BE2C (cell line): ENCODE results near the gene GREM1.

Source experiments
- DNase-seq: peaks from one replicate; pipeline ENCODE4 v3.0.0-alpha.2; 2020
- H3K27me3 ChIP-seq: fragments of 250-450 bp; sonication (Bioruptor Pico); 2 replicates; pipeline ENCODE4 v1.5.1; 2020; ENCODE audit warnings: mild to moderate bottlenecking
- H3K36me3 ChIP-seq: fragments of 250-450 bp; sonication (Bioruptor Pico); 2 replicates; pipeline ENCODE4 v1.5.1; 2020; ENCODE audit warnings: mild to moderate bottlenecking
- H3K4me1 ChIP-seq: fragments of 250-450 bp; sonication (Bioruptor Pico); 2 replicates; pipeline ENCODE4 v1.5.1; 2020
- H3K4me3 ChIP-seq: 2 replicates; pipeline ENCODE4 v1.5.1; 2011; ENCODE audit warnings: low read depth, low read length
- H3K9me3 ChIP-seq: fragments of 250-450 bp; sonication (Bioruptor Pico); 2 replicates; pipeline ENCODE4 v1.5.1; 2020
- TF ChIP-seq, protein P1 (sequence below): IDR thresholded peaks from 2 replicates; pipeline ENCODE4 v1.5.1; 2012; ENCODE audit warnings: mild to moderate bottlenecking, low read depth, low read length

GREM1 gene

DNA sequence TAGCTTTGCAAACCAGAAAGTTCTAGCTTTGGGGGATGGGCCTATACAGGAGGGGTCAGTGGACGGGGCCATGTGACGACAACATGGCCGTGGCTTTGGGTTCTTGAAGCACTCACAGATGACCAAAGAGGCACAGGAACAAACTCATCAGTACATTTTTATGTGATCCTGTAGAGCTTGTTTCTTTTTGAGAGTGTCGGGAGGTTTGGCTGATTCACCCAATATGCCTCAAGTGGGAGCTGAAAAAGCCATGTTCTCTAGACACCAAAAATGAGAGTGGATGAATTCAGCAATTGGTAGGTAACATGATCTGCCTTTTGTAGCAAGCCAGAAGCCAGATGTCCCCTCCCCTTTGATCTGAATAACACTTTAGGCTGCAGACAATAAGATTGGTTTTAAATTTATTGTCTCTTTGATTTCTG is 30.1 kb downstream of the GREM1 start:
- DNase-seq: no peak
- TF ChIP-seq, protein P1, sequence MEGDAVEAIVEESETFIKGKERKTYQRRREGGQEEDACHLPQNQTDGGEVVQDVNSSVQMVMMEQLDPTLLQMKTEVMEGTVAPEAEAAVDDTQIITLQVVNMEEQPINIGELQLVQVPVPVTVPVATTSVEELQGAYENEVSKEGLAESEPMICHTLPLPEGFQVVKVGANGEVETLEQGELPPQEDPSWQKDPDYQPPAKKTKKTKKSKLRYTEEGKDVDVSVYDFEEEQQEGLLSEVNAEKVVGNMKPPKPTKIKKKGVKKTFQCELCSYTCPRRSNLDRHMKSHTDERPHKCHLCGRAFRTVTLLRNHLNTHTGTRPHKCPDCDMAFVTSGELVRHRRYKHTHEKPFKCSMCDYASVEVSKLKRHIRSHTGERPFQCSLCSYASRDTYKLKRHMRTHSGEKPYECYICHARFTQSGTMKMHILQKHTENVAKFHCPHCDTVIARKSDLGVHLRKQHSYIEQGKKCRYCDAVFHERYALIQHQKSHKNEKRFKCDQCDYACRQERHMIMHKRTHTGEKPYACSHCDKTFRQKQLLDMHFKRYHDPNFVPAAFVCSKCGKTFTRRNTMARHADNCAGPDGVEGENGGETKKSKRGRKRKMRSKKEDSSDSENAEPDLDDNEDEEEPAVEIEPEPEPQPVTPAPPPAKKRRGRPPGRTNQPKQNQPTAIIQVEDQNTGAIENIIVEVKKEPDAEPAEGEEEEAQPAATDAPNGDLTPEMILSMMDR: no peak
- no peak overlapping the region for H3K4me3 ChIP-seq

DNA sequence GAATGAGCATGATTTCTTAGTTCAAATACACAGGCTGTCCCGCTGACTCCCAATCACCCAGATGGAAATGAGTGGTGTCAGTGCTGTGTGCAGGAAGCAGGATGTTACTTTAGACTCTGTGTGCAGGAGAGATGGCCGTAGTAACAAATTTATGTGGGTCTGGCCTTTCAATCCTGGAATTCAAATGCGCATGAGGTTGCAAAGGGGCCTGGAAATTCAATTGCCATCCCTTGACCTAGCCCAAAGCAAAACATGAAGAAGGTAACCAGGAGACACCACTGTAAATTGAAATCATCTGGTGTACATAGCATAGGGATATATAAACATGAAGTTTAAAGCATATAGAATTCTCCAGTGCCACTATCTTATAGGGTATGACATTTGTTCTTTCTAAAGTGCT is 33.2 kb downstream of the GREM1 start:
- H3K36me3 ChIP-seq: no peaks in the 10 kb centered on the region
- H3K4me1 ChIP-seq: no peaks in the 10 kb centered on the region
- H3K9me3 ChIP-seq: peaks cover 2% of the 10 kb centered on the region; the same call in 1 of the 2 replicates
- H3K4me3 ChIP-seq: no peak overlapping the region
- TF ChIP-seq, protein P1: no peak
- DNase-seq: no peak
- no peaks in the 10 kb centered on the region for H3K27me3 ChIP-seq

More for the DNA sequence above, 30.1 kb downstream of the GREM1 start:
- Histone ChIP-seq H3K27me3 (no peaks in the 10 kb centered on the region), H3K36me3 (no peaks in the 10 kb centered on the region), H3K4me1 (no peaks in the 10 kb centered on the region), H3K9me3 (peaks cover 2% of the 10 kb centered on the region; the same call in 1 of the 2 replicates)

DNA sequence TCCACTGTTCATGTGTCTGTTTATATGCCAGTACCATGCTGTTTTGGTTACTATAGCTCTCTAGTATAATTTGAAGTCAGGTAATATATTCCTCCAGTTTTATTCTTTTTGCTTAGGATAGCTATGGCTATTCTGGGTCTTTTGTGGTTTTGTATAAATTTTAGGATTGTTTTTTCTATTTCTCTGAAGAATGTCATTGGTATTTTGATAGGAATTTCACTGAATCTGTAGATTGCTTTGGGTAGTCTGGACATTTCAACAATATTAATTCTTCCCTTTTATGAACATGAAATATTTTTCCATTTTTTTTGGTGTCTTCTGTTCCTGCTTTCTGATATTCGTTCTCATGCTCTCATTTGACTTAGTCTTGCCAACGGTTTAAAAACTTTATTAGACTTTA is 39.6 kb downstream of the GREM1 start:
- H3K36me3 ChIP-seq: no peaks in the 10 kb centered on the region

DNA sequence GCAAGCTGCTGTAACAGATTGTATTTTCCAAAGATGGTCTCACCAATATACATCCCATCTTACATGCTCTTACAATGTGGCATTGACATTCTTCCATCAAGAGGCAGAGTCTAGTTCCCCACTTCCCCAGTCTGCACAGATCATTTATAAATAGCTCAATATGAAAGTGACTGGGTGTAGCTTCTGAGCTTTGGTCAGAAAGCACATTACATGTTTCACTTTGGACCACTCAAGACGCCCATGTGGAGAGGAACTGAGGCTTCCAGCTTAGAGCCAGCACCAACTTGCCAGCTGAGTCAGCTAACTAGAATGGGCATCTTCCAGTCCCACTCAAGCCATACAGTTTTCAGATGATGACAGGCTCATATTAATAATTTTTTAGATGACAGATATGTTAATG is 45.5 kb downstream of the GREM1 start:
- no peak for DNase-seq
- Histone ChIP-seq H3K36me3 (no peaks in the 10 kb centered on the region), H3K9me3 (no peaks in the 10 kb centered on the region), H3K4me1 (no peaks in the 10 kb centered on the region), H3K27me3 (peaks cover 7% of the 10 kb centered on the region), H3K4me3 (no peak overlapping the region)
- TF ChIP-seq, protein P1: no peak

More for the DNA sequence above, 39.6 kb downstream of the GREM1 start:
- TF ChIP-seq, protein P1: no peak
- Histone ChIP-seq H3K9me3 (no peaks in the 10 kb centered on the region), H3K4me1 (no peaks in the 10 kb centered on the region), H3K27me3 (peaks cover 11% of the 10 kb centered on the region), H3K4me3 (no peak overlapping the region)
- no peak for DNase-seq

DNA sequence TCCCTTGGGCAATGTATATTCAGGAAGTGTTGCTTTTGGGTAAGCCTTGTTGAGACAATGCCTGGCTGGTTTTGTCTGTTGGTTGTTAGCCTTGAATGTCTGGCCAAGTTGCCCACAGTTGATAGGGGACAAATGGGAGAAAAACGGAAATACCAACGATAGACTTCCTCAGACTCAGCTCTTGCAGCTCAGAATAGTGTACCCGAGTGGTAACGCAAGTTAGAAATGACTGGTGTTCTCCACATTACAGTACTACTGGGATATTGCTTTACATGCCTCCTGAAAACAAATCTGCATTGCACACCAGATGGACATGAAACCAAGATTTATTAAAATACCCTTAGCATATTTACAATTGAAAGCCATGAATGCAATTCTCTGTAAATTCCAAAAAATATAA is 47.4 kb downstream of the GREM1 start:
- no peak for DNase-seq
- TF ChIP-seq, protein P1: no peak
- H3K36me3 ChIP-seq: no peaks in the 10 kb centered on the region
- H3K9me3 ChIP-seq: no peaks in the 10 kb centered on the region
- H3K4me1 ChIP-seq: no peaks in the 10 kb centered on the region
- H3K4me3 ChIP-seq: no peak overlapping the region
- H3K27me3 ChIP-seq: no peaks in the 10 kb centered on the region; the same call in 1 of the 2 replicates

DNA sequence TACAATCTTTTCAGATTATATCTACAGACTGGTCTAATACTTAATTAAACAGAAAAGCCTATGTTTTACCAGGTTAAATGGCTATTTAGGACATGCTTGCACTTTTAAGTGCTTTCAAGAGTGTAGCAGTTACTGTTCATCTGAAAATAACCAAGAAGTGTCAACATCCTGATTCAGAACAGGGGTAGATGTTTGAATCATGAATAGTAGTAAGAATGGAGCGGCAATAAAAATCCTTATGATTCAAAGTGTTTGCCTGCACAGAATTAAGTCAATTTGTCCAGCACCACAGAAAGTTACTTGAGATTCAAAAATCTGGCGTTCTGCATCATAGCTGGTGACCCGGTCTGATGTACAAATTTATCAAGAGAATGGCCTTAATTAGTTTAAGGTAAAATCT is 48.3 kb downstream of the GREM1 start:
- Histone ChIP-seq H3K4me3 (no peak overlapping the region), H3K4me1 (no peaks in the 10 kb centered on the region), H3K9me3 (no peaks in the 10 kb centered on the region), H3K36me3 (no peaks in the 10 kb centered on the region), H3K27me3 (no peaks in the 10 kb centered on the region; the same call in 1 of the 2 replicates)
- TF ChIP-seq, protein P1: no peak
- no peak for DNase-seq
